GM19397 (cell line): ENCODE measurements around the gene OR6Y1.

ENCODE experiments used
- ATAC-seq: cut with Tn5 transposase; IDR thresholded peaks from one replicate; pipeline ENCODE4 v1.9.1; 2021; ENCODE audit warnings: mild to moderate bottlenecking, moderate library complexity; ENCODE audit not compliant: unreplicated experiment

OR6Y1 gene

DNA sequence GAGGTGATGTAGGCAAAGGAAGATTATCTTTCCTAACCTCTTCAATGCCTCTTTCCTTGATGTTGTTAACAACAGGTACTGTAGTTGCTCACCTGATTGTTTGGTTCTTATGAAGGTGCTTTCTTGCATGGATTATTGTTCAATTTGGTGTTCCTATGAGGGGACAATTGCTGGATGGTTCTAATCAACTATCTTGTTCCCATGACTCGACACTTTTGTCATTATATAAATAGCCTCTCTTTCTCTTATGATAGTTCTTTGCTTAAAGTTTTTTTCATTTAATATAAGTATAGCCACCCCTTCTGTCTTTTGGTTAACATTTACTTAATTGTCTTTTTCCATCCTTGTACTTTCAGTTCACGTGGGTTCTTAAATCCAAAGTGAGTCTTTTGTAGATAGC, 46.7 kb downstream of the OR6Y1 start:
- ATAC-seq: no peak

DNA sequence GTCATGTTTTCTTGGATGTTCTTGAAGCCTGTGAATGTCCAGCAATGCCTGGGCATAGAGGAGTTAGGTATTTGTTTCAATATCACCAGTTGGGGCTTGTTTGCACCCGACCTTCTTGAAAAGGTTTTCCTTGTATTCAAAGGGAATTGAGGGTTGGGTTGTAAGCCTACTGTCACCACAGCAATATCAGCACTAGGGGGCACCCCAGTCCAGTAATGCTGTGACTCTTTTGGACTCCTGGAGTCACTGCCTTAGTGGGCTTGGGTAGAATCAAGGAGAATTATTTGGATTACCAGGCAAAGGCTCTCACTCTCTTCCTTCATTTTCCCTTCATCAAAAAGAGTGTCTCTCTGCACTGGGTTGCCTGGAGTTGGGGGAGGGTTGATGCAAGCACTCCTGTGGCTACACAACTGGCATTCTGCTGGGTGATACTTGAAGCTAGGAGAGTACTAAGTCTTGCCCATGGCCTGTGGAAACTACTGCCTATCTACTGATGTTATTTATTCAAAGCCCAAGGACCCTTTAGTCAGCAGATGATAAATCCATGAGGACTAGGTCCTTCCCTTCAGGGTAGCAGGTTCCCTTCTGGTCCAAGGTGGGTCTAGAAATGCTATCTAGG, 47.7 kb downstream of the OR6Y1 start:
- no peak for ATAC-seq

DNA sequence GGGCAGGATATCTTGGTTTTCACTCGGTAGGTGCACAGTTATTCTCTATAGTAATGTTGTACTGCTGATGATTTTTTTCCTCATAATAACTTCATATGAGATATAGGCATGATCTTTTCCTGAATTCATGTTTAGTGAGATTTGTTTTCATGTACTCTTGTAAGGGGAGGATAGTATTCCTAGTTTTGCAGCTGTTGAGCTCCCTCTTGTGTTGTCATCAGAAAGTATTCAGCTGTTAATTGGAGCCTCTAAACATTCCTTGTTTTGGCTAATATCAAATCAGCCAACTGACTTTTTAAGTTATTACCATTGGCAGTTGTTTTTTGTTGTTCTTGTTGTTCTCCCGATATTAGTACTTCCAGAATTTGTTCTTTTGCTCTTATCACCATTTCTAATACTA, 57.8 kb downstream of the OR6Y1 start:
- ATAC-seq: no peak

GRCh38 chr1:158494796-158495195, 59.4 kb downstream of the OR6Y1 start:
- ATAC-seq: no peak
